Superior temporal gyrus (tissue), 1 donor: Measurements from ENCODE around the gene OR5M10.
"Not testable (repeated sequence)": the region's sequence is repeated elsewhere in the genome, so short reads cannot be mapped to it uniquely, and the experiment has no call there.

Experiments
- DNase-seq: peaks from one replicate; pipeline ENCODE4 v3.0.0-alpha.2; 2016; ENCODE audit errors: extremely low spot score

The OR5M10 gene

DNA sequence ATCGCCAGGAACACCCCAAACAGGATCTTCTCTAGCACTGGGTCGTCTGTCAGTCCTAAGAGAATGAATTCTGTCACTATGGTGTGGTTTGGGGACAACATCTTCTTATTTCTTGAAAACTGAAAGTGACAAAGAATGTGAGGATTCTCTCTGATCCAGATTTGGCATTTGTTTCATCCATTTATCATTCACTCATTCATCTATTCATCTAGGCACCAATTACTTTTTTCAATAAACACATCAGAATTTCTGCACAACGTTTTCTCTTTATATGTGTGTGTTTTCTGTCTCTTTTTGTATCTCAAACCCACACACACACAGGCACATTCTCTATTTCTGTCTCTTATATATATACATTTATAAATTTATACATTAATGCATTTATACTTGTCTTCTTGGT is at the start of gene OR5M10:
Gene OR5M10, minus strand, starts transcription at position 101 of the 400 bp plus-strand sequence. Its CDS starts 0 bp downstream, at position 101.
- DNase-seq, result no peak

DNA sequence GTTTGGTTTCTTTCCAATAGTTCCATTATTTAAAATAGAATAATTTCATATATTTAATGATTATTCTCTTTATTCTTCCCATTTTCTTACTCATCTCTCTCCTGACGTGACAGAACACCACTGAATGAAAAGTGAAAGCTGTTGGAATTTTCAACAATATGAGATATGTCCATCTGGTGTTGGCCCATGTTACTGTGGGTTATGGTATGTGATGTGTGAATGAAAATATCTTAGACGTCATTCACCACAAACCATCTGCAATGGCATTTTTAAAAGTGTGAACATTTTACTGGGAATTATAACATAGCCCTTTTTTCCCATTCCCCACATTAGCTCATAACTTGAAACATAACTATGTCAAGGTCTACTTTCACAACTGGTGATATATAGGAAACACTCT is 48.4 kb upstream of the OR5M10 start:
- no peak for DNase-seq

DNA sequence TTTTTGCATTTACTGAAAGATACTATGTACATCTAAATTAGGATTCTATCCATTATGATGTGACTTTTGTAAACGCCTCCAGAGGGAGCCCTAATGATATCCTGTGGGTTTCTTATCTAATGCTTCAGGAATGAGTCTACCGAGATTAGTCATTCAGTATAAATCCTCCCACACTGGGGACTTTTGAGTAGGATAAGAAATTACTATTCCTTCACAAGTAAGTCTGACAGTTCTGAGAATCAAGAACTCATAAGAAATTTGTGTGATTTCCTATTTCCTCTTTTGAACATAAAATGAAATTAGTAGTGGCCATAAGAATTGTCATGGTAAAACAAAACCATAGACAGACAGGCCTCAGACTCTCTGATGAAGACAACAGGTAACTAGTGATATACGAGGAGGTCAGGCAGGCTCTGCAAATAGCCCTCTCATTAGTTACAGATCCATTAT is 47.2 kb upstream of the OR5M10 start:
- DNase-seq, result peak; percentile 71

DNA sequence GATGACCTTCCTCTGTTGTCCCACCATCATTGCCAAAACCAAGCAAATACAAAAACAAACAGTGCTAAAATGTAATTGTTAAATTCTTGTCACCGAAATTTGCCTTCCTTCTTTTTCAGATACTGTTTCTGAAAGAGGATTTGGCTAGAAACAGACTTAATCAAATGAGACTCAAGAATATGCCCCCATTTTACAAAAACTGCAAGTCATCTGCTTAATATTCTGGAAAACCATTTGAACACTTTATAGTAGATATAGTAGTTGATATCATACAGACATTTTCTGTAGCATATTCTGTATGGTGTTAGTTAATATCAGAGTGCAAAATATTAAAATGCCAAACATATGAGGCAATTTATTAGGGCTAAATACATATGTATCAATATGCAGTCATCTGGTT is 33.7 kb upstream of the OR5M10 start:
- no peak for DNase-seq

DNA sequence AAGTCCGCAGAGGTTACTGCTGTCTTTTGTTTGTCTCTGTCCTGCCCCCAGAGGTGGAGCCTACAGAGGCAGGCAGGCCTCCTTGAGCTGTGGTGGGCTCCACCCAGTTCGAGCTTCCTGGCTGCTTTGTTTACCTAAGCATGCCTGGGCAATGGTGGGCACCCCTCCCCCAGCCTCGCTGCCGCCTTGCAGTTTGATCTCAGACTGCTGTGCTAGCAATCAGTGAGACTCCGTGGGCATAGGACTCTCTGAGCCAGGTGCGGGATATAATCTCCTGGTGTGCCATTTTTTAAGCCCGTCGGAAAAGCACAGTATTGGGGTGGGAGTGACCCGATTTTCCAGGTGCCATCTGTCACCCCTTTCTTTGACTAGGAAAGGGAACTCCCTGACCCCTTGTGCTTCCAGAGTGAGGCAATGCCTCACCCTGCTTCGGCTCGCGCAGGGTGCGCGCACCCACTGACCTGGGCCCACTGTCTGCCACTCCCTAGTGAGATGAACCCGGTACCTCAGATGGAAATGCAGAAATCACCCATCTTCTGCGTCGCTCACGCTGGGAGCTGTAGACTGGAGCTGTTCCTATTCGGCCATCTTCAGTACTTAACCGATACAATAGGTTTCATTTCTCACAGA is 14.7 kb upstream of the OR5M10 start:
- not testable (repeated sequence) for DNase-seq

DNA sequence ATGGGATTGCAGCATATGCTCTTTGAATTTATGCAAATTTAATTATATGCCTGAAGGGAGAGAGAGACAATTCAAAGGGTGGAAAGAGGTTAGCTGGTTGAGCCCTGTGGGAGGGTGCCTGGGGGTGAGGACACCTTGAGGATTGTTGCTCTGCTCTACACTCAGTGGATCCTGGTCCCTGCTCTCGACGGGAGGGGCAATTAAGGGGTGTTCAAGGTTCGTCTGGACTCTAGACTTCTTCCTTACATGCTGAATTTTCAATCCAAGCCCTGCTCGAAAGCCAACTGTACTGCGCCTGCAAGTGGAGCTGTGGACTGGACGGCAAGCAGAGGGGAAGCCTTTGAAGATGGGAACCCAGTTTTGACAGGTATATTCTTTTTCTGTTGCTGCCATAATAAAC is 18.9 kb downstream of the OR5M10 start:
- DNase-seq, result no peak

DNA sequence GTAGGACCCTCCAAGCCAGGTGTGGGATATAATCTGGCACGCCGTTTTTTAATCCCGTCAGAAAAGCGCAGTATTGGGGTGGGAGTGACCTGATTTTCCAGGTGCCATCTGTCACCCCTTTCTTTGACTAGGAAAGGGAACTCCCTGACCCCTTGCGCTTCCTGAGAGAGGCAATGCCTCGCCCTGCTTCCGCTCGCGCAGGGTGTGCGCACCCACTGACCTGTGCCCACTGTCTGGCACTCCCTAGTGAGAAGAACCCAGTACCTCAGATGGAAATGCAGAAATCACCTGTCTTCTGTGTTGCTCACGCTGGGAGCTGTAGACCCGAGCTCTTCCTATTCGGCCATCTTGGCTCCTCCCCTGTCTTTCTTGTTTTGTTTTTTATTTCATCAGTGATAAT is 22.8 kb downstream of the OR5M10 start:
- DNase-seq, result not testable (repeated sequence)

DNA sequence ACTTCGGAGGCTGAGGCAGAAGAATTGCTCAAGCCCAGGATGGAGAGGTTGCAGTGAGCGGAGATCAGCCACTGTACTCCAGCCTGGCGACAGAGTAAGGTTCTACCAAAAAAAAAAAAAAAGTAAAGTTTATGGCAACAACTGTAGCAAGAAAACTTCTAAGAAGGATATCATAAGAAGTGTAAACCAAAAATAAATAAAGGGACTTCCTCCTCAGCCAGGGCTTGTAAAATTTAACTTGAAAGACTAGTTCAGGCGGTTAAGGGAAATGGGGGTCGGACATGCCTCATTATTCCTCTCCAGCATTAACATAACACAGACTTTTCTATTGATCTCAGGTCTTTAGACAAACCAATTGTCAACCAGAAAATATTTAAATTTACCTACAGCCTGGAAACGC is 32.0 kb downstream of the OR5M10 start:
- no peak for DNase-seq

DNA sequence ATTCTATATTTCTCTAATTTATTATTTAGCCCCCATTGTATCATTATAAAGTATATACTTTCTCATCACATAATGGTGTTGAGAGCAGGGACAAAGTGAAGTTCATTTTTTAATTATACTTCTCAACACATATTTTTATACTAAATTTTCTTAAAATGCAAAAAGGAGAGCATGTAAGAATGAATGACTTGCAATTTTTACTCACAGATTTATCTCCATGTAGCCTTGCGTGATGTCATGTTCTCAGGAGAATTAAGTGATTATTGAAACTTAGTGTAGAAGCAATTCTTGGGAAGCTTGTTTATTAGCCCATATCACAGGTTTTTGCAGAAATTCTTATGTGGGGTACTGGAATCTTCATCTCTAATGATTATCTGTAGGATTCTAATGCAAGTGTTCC is 33.8 kb downstream of the OR5M10 start:
- no peak for DNase-seq

DNA sequence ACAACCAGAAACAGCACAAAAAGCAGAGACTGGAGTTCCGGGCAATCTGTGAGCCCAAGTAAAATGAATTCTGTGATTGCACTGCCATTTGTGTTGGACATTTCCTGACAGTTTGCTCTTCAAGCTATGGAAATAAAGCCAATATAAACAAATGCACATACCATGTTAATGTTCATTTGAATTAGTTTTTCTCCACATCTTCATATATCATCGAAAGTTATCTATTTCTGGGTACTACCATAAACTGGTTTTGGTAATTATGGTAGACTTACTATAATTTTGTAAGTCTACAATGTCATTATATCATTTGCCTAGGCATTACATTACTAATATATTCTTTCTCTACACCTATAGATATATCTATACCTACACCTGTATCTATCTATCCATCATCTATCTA is 34.4 kb downstream of the OR5M10 start, which contains the start of gene OR5M11:
Gene OR5M11, minus strand, starts transcription at position 101 of the 400 bp plus-strand sequence. Its CDS starts 0 bp downstream, at position 101.
- DNase-seq, result no peak

DNA sequence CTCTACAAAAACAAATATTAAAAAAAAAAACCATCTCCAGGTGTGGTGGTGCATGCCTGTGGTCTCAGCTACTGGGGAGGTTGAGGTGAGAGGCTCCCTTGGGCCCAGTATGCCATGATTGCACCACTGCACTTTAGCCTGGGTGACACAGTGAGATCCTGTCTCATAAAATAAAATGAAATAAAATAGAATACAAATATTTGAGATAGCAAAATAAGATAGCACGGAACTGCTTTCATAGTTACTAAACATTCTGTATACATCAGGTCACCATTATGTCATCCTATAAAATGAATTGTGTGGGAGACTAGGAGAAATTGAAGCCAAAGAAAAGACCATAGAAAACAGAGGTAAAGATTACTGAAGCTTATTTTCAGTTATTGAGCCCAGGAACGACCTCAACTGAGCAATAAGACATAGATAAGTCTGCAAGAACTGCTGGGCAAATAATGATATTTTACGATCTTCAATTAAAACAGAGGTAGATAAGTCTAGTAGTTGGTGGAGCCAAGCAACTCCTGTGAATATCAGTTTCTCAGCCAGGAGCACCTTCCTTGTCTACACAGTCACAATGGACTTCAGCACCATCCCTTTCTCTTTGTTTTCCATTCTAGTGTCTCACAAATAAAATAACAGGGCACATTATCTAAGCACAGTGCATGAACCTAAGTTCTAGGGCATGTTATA is 44.3 kb downstream of the OR5M10 start:
- no peak for DNase-seq

DNA sequence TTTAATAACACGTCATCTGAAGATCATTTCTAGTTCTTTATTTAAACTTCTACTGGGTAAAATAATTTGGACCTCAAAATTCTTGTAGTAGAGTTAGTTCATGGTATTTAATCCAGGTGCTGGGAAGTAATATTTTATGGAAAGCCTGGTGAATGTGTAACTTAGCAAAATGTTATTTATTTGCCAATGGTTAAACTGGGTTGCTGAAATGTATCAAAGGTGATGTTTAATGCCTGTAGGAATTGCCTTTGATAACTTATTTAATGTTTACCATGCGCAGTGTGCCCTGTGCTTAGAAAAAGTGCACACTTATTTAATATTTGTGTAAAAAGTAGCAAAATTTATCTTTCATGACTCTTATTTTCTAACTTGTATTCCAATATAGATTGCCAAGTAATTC is 45.7 kb downstream of the OR5M10 start:
- DNase-seq, result no peak
